Measurements from ENCODE around the gene AKIP1. TPM values are rescaled to one million over a fixed set of nuclear protein-coding genes. Genes with fewer than 3 reads are reported as not detected.

AKIP1 gene
- total and polyA plus RNA-seq, 9 of the 15 experiments (the other 6 are each of a cell fraction or from before 2014, with no cell fraction given) = 9.0 to 52.6 (median 36.2) TPM

DNA sequence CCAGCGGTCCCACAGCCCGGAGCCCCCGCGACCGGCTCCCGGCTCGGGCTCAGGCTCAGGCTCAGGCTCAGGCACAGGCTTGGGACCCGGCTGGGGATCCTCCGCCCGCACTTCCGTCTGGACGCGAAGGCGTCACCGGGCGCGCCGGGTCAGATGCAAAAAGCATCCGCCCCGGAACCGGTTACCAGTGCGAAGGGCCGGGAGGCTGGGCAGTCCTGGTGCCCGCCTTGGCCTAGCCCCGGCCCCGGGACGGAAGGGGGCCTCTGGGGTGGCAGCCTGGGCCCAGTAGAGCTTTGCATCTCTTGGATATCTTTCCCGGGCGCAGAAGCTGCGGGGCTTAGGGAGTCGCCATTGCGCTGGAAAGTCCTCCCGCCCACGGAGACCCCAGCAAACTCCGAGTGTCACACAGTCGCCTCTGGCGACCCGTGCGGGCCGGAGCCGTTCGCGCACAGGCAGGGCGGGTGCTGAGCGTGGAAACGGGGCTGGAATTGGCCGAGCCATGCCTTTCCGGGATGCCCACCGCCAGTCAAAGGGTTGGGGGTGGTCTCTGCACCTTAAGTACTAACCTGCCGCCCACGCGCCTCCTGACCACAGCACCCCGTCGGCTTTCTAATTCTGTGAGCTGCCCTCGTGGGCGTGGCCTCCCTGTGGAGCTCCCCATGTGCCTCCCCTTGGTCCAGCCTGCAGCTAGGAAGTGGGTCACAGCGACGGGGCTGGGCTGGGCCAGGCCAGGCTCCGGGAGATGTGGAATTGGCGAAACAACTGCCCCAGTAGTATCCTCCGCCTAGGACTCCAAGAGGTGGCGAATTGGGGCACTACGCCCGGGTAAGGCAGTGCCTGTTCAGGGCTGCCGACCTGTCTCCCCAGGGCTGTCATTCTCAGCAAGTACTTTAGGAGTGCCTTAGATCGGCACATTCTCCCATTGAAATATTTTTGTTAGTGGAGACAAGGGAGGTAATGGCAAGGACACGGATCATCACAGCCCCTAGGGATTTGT is 53.6 kb downstream of the AKIP1 start, which contains the start of gene TMEM9B (continued):
- TF ChIP-seq, protein P1, sequence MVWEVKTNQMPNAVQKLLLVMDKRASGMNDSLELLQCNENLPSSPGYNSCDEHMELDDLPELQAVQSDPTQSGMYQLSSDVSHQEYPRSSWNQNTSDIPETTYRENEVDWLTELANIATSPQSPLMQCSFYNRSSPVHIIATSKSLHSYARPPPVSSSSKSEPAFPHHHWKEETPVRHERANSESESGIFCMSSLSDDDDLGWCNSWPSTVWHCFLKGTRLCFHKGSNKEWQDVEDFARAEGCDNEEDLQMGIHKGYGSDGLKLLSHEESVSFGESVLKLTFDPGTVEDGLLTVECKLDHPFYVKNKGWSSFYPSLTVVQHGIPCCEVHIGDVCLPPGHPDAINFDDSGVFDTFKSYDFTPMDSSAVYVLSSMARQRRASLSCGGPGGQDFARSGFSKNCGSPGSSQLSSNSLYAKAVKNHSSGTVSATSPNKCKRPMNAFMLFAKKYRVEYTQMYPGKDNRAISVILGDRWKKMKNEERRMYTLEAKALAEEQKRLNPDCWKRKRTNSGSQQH (CRISPR knock-in tag; IDR thresholded peaks at IDR 0.05) = no peak
- TF ChIP-seq EGR1 (conservative IDR thresholded peaks at IDR 0.05) (peak; percentile 95), PHF20 (IDR thresholded peaks at IDR 0.05; ENCODE audit: partially characterized antibody) (peak; percentile 96), HMGXB4 (CRISPR knock-in tag; IDR thresholded peaks at IDR 0.05) (0 out of 2 replicates have a peak, but pooled peaks have one; percentile 42), RBFOX2 (IDR thresholded peaks at IDR 0.05; ENCODE audit: low read depth, low read length) (peak; percentile 97), NONO (IDR thresholded peaks at IDR 0.05; ENCODE audit: low read depth in 2 of 2, low read length in 1 of 2) (peak; percentile 33 to 68; a peak in 2 of 4 replicates), SOX6 (IDR thresholded peaks at IDR 0.05) (peak; percentile 49; the same call in 1 of the 2 replicates), ATF1 (CRISPR knock-in tag; IDR thresholded peaks at IDR 0.05) (peak; percentile 86), ATF1 (tag; IDR thresholded peaks at IDR 0.05) (peak; percentile 98), CBX1 (IDR thresholded peaks at IDR 0.05; ENCODE audit: low read depth) (0 out of 2 replicates have a peak, but pooled peaks have one; percentile 14), ZNF384 (IDR thresholded peaks at IDR 0.05; ENCODE audit: low read depth, low read length) (0 out of 2 replicates have a peak, but pooled peaks have one; percentile 13), POLR2B (IDR thresholded peaks at IDR 0.05; ENCODE audit: low read depth, partially characterized antibody) (peak; percentile 78), KLF1 (tag; IDR thresholded peaks at IDR 0.05) (peak; percentile 51; the same call in 1 of the 2 replicates), PTBP1 (IDR thresholded peaks at IDR 0.05; ENCODE audit: low read depth, low read length) (no peak), KDM5B (IDR thresholded peaks at IDR 0.05; ENCODE audit: insufficient replicate concordance, low read depth, low read length) (peak; percentile 82), HES1 (IDR thresholded peaks at IDR 0.05; ENCODE audit: low read depth) (0 out of 2 replicates have a peak, but pooled peaks have one; percentile 39), CCNT2 (IDR thresholded peaks at IDR 0.05; ENCODE audit: borderline replicate concordance, extremely low read depth, insufficient read length, low read depth, low read length) (peak; percentile 70)
- TF ChIP-seq, protein P2, sequence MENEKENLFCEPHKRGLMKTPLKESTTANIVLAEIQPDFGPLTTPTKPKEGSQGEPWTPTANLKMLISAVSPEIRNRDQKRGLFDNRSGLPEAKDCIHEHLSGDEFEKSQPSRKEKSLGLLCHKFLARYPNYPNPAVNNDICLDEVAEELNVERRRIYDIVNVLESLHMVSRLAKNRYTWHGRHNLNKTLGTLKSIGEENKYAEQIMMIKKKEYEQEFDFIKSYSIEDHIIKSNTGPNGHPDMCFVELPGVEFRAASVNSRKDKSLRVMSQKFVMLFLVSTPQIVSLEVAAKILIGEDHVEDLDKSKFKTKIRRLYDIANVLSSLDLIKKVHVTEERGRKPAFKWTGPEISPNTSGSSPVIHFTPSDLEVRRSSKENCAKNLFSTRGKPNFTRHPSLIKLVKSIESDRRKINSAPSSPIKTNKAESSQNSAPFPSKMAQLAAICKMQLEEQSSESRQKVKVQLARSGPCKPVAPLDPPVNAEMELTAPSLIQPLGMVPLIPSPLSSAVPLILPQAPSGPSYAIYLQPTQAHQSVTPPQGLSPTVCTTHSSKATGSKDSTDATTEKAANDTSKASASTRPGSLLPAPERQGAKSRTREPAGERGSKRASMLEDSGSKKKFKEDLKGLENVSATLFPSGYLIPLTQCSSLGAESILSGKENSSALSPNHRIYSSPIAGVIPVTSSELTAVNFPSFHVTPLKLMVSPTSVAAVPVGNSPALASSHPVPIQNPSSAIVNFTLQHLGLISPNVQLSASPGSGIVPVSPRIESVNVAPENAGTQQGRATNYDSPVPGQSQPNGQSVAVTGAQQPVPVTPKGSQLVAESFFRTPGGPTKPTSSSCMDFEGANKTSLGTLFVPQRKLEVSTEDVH (IDR thresholded peaks at IDR 0.05; ENCODE audit: low read depth, partially characterized antibody) = peak; percentile 93
- TF ChIP-seq, protein P3, sequence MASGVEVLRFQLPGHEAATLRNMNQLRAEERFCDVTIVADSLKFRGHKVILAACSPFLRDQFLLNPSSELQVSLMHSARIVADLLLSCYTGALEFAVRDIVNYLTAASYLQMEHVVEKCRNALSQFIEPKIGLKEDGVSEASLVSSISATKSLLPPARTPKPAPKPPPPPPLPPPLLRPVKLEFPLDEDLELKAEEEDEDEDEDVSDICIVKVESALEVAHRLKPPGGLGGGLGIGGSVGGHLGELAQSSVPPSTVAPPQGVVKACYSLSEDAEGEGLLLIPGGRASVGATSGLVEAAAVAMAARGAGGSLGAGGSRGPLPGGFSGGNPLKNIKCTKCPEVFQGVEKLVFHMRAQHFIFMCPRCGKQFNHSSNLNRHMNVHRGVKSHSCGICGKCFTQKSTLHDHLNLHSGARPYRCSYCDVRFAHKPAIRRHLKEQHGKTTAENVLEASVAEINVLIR (CRISPR knock-in tag; IDR thresholded peaks at IDR 0.05) = peak; percentile 91
